Thoracic aorta (tissue), 2 donors: Measurements from ENCODE around the gene PARN. TPM values are rescaled to one million over a fixed set of nuclear protein-coding genes. Genes with fewer than 3 reads are reported as not detected.
"Not testable (repeated sequence)": the region's sequence is repeated elsewhere in the genome, so short reads cannot be mapped to it uniquely, and the experiment has no call there.

Experiments
- ATAC-seq: fragments of 150-250 bp; one replicate; pipeline ENCODE4 v1.8.0; 2017; ENCODE audit warnings: low read depth; ENCODE audit not compliant: insufficient number of reproducible peaks, low FRiP score
- DNase-seq: peaks from one replicate; pipeline ENCODE4 v3.0.0-alpha.2; 2020; ENCODE audit warnings: low spot score
- H3K27ac ChIP-seq, 2 donors: fragments of 200-600 bp; sonication (generic); 1 replicate in 1 of 2; 2 replicates in 1 of 2; pipeline ENCODE4 v1.5.1; 2016; ENCODE audit warnings: mild to moderate bottlenecking in 2 of 2, moderate library complexity in 2 of 2
- H3K27me3 ChIP-seq: fragments of 200-600 bp; sonication (generic); replicated peaks from 2 replicates; pipeline ENCODE4 v1.6.0; 2016; ENCODE audit warnings: mild to moderate bottlenecking; ENCODE audit not compliant: insufficient read depth
- H3K36me3 ChIP-seq: fragments of 200-600 bp; sonication (generic); one replicate; pipeline ENCODE4 v1.5.1; 2016
- H3K4me1 ChIP-seq, 2 donors: fragments of 200-600 bp; sonication (generic); 1 replicate in 1 of 2; 2 replicates in 1 of 2; pipeline versions ENCODE4 v1.5.1 to v1.6.0; 2016; ENCODE audit warnings: low read depth in 2 of 2, mild to moderate bottlenecking in 1 of 2; ENCODE audit not compliant: control insufficient read depth in 1 of 2
- H3K4me3 ChIP-seq: fragments of 200-600 bp; sonication (generic); 2 replicates; pipeline ENCODE4 v1.5.1; 2016; ENCODE audit warnings: mild to moderate bottlenecking
- H3K9me3 ChIP-seq: fragments of 200-600 bp; sonication (generic); 2 replicates; pipeline ENCODE4 v1.5.1; 2016
- CTCF ChIP-seq: fragments of 200-600 bp; sonication (generic); IDR thresholded peaks from one replicate; pipeline ENCODE4 v1.5.1; 2019; ENCODE audit warnings: antibody characterized with exemption
- total RNA-seq, 2 donors: library from RNA; depleted of rRNA; stranded (reverse); fragments of >200 nt; gene quantifications; one replicate each; pipeline versions ENCODE4 v1.1.0 to v1.2.3, GENCODE V29; 2016

PARN gene
- total RNA-seq, 2 donors from 2014 or later = 51.0 to 66.7 TPM

- Histone ChIP-seq H3K27me3 (no peaks in the 10 kb centered on the region), H3K4me3 (no peak overlapping the region), H3K4me1 (no peaks in the 10 kb centered on the region), H3K9me3 (no peaks in the 10 kb centered on the region), H3K27ac (no peak overlapping the region), H3K36me3 (no peaks in the 10 kb centered on the region)
- no peak for ATAC-seq
- TF ChIP-seq CTCF = no peak
- DNase-seq = no peak
Observed at GRCh38 chr16:14545346-14545884, 84.6 kb downstream of the PARN start.

GRCh38 chr16:14544846-14545245, 85.2 kb downstream of the PARN start:
- H3K27me3 ChIP-seq, H3K4me3 ChIP-seq, ATAC-seq, H3K4me1 ChIP-seq, H3K27ac ChIP-seq, DNase-seq, H3K9me3 ChIP-seq, H3K36me3 ChIP-seq: not testable (repeated sequence)

DNA sequence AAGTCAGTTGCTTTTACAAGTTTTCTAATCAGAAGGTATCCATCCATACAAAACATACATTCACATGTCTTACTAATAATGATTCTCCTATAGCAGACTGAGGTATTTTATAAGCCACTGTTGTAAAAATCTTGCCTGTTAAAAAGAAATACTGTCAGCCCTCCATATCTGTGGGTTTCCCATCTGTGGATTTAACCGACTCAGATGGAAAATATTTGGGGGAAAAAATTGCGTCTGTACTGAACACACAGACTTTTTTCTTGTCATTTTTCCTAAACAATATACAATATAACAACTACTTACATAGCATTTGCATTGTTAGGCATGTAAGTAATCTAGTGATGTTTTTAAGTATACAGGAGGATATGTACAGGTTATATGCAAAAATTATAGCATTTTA, 90.4 kb downstream of the PARN start:
- peaks cover 0 to 8% of the 10 kb centered on the region in 2 donors for H3K4me1 ChIP-seq
- no peaks in the 10 kb centered on the region for H3K27me3 ChIP-seq
- H3K27ac ChIP-seq = no peak overlapping the region
- TF ChIP-seq CTCF = no peak
- no peaks in the 10 kb centered on the region for H3K36me3 ChIP-seq
- DNase-seq (no peak), ATAC-seq (no peak)
- no peak overlapping the region for H3K4me3 ChIP-seq
- H3K9me3 ChIP-seq = no peaks in the 10 kb centered on the region

GRCh38 chr16:14539156-14539555, 90.9 kb downstream of the PARN start:
- no peak overlapping the region for H3K4me3 ChIP-seq
- DNase-seq = no peak
- H3K9me3 ChIP-seq = no peaks in the 10 kb centered on the region
- H3K27ac ChIP-seq = no peak overlapping the region
- H3K36me3 ChIP-seq = no peaks in the 10 kb centered on the region
- peaks cover 0 to 8% of the 10 kb centered on the region in 2 donors for H3K4me1 ChIP-seq
- ATAC-seq = no peak
- no peak for TF ChIP-seq CTCF
- no peaks in the 10 kb centered on the region for H3K27me3 ChIP-seq

DNA sequence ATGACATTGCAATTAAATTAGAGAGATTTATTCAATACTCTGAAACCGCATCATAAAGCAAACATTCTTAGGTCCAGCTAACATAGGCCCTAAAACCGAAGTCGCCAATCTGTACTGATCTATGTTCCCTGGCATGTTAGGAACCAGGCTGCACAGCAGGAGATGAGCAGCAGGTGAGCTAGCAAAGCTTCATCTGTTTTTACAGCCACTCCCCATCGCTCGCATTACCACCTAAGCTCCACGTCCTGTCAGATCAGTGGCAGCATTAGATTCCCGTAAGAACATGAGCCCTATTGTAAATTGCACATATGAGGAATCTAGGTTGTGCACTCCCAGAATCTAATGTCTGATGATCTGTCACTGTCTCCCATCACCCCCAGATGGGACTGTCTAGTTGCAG, 91.5 kb downstream of the PARN start:
- DNase-seq = no peak
- H3K27ac ChIP-seq = no peak overlapping the region
- TF ChIP-seq CTCF = no peak
- H3K4me3 ChIP-seq = no peak overlapping the region
- H3K27me3 ChIP-seq = no peaks in the 10 kb centered on the region
- no peak for ATAC-seq
- H3K36me3 ChIP-seq = no peaks in the 10 kb centered on the region
- H3K4me1 ChIP-seq = peaks cover 0 to 8% of the 10 kb centered on the region in 2 donors
- H3K9me3 ChIP-seq = no peaks in the 10 kb centered on the region

DNA sequence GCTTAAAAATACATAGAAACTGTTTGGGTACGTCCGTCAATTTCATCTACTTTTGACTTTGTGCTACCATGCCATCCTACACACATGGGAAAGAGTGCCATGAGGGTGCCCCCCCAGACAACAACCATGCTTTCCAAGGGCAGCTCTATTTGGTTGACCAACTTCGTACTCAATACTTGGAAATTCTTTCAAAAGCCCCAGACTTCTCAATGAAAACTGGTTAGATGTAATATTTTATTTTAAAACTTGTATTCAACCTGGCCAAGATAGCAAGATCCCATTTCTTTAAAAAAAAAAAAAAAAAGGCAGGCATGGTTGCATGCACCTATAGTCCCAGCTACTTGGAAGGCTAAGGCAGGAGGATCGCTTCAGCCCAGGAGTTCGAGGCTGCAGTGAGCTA, 98.4 kb downstream of the PARN start:
- Histone ChIP-seq H3K27me3 (no peaks in the 10 kb centered on the region), H3K9me3 (no peaks in the 10 kb centered on the region), H3K27ac (no peak overlapping the region), H3K36me3 (no peaks in the 10 kb centered on the region), H3K4me1 (peaks cover 14 to 24% of the 10 kb centered on the region in 2 donors), H3K4me3 (no peak overlapping the region)
- TF ChIP-seq CTCF = no peak
- DNase-seq = no peak
- ATAC-seq = no peak
